Measurements from ENCODE around the gene PLPPR1.
"Not testable (repeated sequence)": the region's sequence is repeated elsewhere in the genome, so short reads cannot be mapped to it uniquely, and the experiment has no call there.

Gene PLPPR1

DNA sequence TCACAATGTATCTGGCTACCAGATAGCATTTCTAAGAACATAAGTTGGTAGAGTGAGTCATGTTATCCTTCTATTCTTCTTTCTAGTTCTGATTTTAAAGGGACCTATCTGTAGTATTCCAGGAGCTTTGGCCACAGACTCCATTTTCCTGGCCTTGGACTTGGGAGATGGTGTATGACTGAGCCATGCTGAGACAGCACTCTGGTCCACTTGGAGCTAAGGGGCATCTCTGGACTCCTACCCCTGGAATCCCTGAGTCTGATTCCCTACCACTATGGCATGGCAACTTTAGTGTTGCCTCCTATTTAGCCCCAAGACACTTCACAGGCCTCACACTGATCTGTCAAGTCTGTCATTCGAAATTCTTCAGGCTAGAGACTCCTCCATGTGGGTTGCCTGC lies 297.5 kb downstream of the PLPPR1 start:
- DNase-seq (ENCODE audit: low read depth) = no peak
- H3K4me3 ChIP-seq (ENCODE audit: low read depth, low read length) = no peak overlapping the region
- TF ChIP-seq CTCF (conservative IDR thresholded peaks at IDR 0.05; ENCODE audit: low read depth, low read length) = no peak

DNA sequence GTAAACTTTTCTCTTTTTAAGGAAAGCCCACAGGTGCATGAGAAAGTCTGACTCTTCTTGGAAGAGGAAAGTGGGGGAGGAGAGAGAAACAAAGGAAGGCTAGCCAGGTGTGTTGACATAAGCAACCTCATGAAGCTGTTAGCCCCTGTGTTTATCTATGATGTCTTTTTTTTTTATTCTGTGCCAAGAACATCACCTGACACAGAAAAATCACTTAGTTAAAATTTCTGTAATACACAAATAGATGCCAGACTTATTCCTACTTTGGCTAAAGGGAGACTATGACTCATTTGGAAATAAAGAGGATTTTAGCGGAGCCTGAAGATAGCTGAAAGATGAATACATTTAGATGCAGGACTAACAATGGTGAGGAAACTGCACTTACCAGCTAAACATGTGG lies 298.0 kb downstream of the PLPPR1 start:
- no peak for TF ChIP-seq CTCF (conservative IDR thresholded peaks at IDR 0.05; ENCODE audit: low read depth, low read length)
- no peak for DNase-seq (ENCODE audit: low read depth)
- H3K4me3 ChIP-seq (ENCODE audit: low read depth, low read length) = no peak overlapping the region

DNA sequence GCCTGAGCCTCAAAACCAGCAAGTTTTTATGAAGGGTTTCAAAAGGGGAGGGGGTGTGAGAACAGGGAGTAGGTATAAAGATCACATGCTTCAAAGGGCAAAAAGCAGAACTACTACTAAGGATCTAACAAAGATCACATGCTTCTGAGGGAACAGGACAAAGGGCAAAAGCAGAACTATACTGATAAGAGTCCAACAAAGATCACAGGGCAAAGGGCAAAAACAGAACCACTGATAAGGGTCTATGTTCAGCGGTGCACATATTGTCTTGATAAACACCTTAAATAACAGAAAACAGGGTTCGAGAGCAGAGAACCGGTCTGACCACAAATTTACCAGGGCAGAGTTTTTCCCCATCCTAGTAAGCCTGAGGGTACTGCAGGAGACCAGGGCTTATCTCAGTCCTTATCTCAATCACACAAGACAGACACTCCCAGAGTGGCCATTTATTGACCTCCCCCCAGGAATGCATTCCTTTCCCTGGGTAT lies 298.9 kb downstream of the PLPPR1 start:
- DNase-seq (ENCODE audit: low read depth); H3K4me3 ChIP-seq (ENCODE audit: low read depth, low read length): not testable (repeated sequence)

GRCh38 chr9:101332362-101332761 lies 303.8 kb downstream of the PLPPR1 start:
- DNase-seq (ENCODE audit: low read depth) = no peak
- no peak for TF ChIP-seq CTCF (conservative IDR thresholded peaks at IDR 0.05; ENCODE audit: low read depth, low read length)
- H3K4me3 ChIP-seq (ENCODE audit: low read depth, low read length) = no peak overlapping the region

GRCh38 chr9:101333490-101333889 lies 305.0 kb downstream of the PLPPR1 start:
- no peak overlapping the region for H3K4me3 ChIP-seq (ENCODE audit: low read depth, low read length)
- no peak for DNase-seq (ENCODE audit: low read depth)
- no peak for TF ChIP-seq CTCF (conservative IDR thresholded peaks at IDR 0.05; ENCODE audit: low read depth, low read length)

DNA sequence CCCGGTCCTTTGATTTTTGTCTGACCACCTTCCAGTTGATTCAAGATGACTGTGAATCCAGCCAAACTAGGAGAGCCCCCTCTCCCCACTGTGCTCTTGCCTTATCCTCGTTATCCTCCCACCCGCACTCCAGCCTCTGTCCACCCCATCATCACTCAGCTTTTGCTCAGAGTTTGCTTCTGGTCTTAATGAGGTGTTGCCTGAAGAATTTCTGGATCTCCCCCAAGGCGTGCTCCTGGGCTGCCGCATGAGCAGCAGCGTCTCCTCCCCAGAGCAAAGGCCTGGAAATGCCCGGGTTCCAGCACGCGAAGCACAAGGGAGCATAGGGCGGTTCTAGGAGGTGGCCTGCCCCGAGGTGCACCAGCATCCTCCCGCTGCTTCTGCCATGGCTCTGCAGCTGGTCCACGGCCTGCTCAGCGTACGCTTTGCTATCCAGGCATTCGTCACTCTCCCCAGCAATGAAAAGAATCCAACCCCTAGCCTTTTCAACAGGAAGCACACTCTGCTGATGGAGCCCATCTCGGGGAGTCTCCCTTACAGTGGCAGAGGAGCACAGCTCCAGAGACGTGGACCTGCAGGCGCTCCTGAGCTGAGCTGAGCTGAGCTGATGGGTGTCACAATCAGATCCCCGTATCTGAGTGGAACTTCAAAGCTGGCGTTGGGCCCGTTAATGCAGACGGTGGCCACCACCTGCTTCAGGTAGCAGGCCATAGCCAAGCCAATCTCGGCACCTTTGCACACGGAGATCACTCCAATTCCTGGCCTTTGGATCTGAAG lies 305.6 kb downstream of the PLPPR1 start:
- TF ChIP-seq CTCF (conservative IDR thresholded peaks at IDR 0.05; ENCODE audit: low read depth, low read length) = no peak
- no peak for DNase-seq (ENCODE audit: low read depth)
- no peak overlapping the region for H3K4me3 ChIP-seq (ENCODE audit: low read depth, low read length)

- TF ChIP-seq CTCF (conservative IDR thresholded peaks at IDR 0.05; ENCODE audit: low read depth, low read length) = no peak
- no peak for DNase-seq (ENCODE audit: low read depth)
- H3K4me3 ChIP-seq (ENCODE audit: low read depth, low read length) = no peak overlapping the region
Observed at GRCh38 chr9:101336091-101336490, 307.6 kb downstream of the PLPPR1 start.
